Mesendoderm (in vitro differentiated cells): ENCODE results near the gene NOD1.

Experiments used
- DNase-seq: peaks from one replicate; pipeline ENCODE4 v3.0.0; 2013
- H2AK5ac ChIP-seq: 2 replicates; pipeline ENCODE4 v1.6.1; 2013; ENCODE audit warnings: low read length, inconsistent platforms
- H2BK120ac ChIP-seq: 2 replicates; pipeline ENCODE4 v1.6.1; 2013; ENCODE audit warnings: low read depth, mild to moderate bottlenecking, low read length, moderate library complexity, mixed read lengths
- H2BK15ac ChIP-seq: replicated peaks from 2 replicates; pipeline ENCODE4 v1.6.1; 2013; ENCODE audit warnings: low read depth, mild to moderate bottlenecking, moderate library complexity
- H2BK5ac ChIP-seq: 2 replicates; pipeline ENCODE4 v1.6.1; 2013; ENCODE audit warnings: low read length, inconsistent platforms
- H3K18ac ChIP-seq: 2 replicates; pipeline ENCODE4 v1.6.1; 2013; ENCODE audit warnings: mild to moderate bottlenecking, low read length, mixed read lengths
- H3K23ac ChIP-seq: one replicate; pipeline ENCODE4 v1.6.1; 2013; ENCODE audit warnings: low read length
- H3K27ac ChIP-seq: 2 replicates; pipeline ENCODE4 v1.5.1; 2013; ENCODE audit warnings: low read depth, mild to moderate bottlenecking, inconsistent platforms, low read length, moderate library complexity
- H3K27me3 ChIP-seq: 2 replicates; pipeline ENCODE4 v1.6.1; 2013; ENCODE audit warnings: low read length, control low read depth, mild to moderate bottlenecking, inconsistent platforms; ENCODE audit not compliant: insufficient read depth, poor library complexity
- H3K36me3 ChIP-seq: 2 replicates; pipeline ENCODE4 v1.6.1; 2013; ENCODE audit warnings: low read length, inconsistent platforms; ENCODE audit not compliant: control insufficient read depth, insufficient read depth
- H3K4ac ChIP-seq: one replicate; pipeline ENCODE4 v1.6.1; 2013; ENCODE audit warnings: low read depth, mild to moderate bottlenecking, low read length, moderate library complexity
- H3K4me1 ChIP-seq: 2 replicates; pipeline ENCODE4 v1.6.1; 2013; ENCODE audit warnings: low read depth, low read length, inconsistent platforms; ENCODE audit not compliant: control insufficient read depth
- H3K4me2 ChIP-seq: 2 replicates; pipeline ENCODE4 v1.6.1; 2013; ENCODE audit warnings: low read length
- H3K4me3 ChIP-seq: 2 replicates; pipeline ENCODE4 v1.5.1; 2013; ENCODE audit warnings: mild to moderate bottlenecking, low read length
- H3K56ac ChIP-seq: one replicate; pipeline ENCODE4 v1.6.1; 2013; ENCODE audit warnings: low read length
- H3K79me1 ChIP-seq: 2 replicates; pipeline ENCODE4 v1.6.1; 2013; ENCODE audit warnings: low read length, inconsistent platforms
- H3K79me2 ChIP-seq: 2 replicates; pipeline ENCODE4 v1.6.1; 2013; ENCODE audit warnings: mild to moderate bottlenecking, low read length; ENCODE audit not compliant: control insufficient read depth, insufficient read depth
- H3K9ac ChIP-seq: 2 replicates; pipeline ENCODE4 v1.6.1; 2013; ENCODE audit warnings: low read length, inconsistent platforms
- H4K5ac ChIP-seq: one replicate; pipeline ENCODE4 v1.6.1; 2013; ENCODE audit warnings: low read length
- H4K8ac ChIP-seq: one replicate; pipeline ENCODE4 v1.6.1; 2013; ENCODE audit warnings: low read depth, mild to moderate bottlenecking, control low read depth, low read length, moderate library complexity
- WGBS: extraction: QIAGEN DNeasy Blood & Tissue Kit; methylation state at CpG from one replicate; pipeline ENCODE4 v1.1.7; 2013; ENCODE audit warnings: low lambda C conversion rate, missing lambda C conversion rate; ENCODE audit not compliant: insufficient coverage; ENCODE audit errors: extremely low coverage; 5-methylcytosine and 5-hydroxymethylcytosine counted together

NOD1 gene

DNA sequence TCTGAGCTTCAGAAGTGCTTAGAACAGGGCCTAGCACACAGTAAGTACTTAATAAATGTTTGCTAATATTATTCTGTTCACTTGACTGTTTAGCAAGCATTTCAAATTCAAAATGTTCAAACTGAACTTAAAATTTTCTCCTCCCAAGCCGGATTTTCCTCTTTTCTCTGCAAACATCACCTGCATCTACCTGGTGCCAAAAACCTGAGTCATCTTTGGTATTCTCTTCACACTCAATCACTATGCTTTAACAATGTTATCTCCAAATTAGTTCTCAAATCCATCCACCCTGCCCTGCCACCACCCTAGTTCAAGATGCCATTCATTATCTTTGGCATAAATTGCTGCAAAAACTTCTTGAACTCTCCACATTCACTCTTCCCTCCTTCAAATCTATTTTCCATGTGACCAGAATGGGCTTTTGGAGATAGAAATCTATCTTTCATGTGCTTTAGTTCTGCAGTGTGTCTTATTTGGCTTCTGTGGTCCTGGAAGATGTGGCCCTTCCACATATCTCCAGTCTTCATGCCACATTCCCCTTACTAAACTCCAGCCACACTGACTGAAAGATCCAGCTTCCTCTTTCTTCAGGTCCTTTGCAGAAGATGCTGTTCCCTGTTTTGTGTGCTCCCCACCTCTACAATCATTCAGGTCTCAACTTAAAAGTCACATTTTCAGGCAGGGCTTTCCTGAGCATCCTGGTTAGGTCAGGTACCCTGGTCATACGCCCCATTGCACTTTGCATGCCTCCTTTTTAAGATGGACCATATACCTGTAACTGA is 24.1 kb upstream of the NOD1 start:
- Histone ChIP-seq H3K79me2 (peaks cover 20% of the 10 kb centered on the region), H3K9ac (no peak overlapping the region), H4K8ac (no peak overlapping the region), H3K23ac (no peak overlapping the region), H2BK120ac (no peak overlapping the region), H3K4me3 (no peak overlapping the region), H3K27ac (no peak overlapping the region), H3K27me3 (no peaks in the 10 kb centered on the region), H3K79me1 (peaks cover 14% of the 10 kb centered on the region), H2BK15ac (no peak overlapping the region), H3K56ac (no peak overlapping the region), H3K4me2 (no peak overlapping the region), H3K4me1 (peaks cover 7% of the 10 kb centered on the region), H3K18ac (no peak overlapping the region), H3K4ac (no peak overlapping the region), H2BK5ac (no peak overlapping the region), H3K36me3 (no peaks in the 10 kb centered on the region), H4K5ac (no peak overlapping the region), H2AK5ac (no peak overlapping the region)
- WGBS, result no CpG with 5 or more reads among the region's 2 CpGs
- DNase-seq, result no peak

DNA sequence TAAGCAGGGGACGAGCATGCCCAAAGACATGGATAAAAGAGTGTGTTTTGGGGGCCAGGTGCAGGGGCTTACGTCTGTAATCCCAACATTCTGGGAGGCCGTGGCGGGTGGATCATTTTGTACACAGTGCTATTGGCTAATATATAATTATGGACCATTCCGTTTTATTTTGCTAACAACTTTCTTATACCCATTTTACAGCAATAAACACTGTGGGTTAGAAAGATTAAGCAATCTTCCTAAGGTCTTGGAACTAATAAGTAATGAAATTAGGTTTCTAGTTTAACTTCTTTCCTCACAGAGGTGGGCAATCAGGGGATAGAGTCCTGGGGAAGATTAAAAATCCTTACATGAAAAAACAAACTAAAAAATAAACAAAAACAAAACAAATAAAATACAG is 22.7 kb upstream of the NOD1 start:
- no peak overlapping the region for H2BK120ac ChIP-seq
- no peak overlapping the region for H3K23ac ChIP-seq
- H3K79me1 ChIP-seq, result peaks cover 14% of the 10 kb centered on the region
- no peak overlapping the region for H4K5ac ChIP-seq
- no peak overlapping the region for H2AK5ac ChIP-seq
- H3K4me2 ChIP-seq, result no peak overlapping the region
- no peak for DNase-seq
- H3K18ac ChIP-seq, result no peak overlapping the region
- H3K79me2 ChIP-seq, result peaks cover 20% of the 10 kb centered on the region
- WGBS, result no CpG with 5 or more reads among the region's 5 CpGs
- H3K4me1 ChIP-seq, result peaks cover 7% of the 10 kb centered on the region
- no peak overlapping the region for H3K9ac ChIP-seq
- H3K56ac ChIP-seq, result no peak overlapping the region
- no peak overlapping the region for H3K4ac ChIP-seq
- no peak overlapping the region for H4K8ac ChIP-seq
- no peaks in the 10 kb centered on the region for H3K27me3 ChIP-seq
- H3K36me3 ChIP-seq, result peaks cover 1% of the 10 kb centered on the region
- H3K27ac ChIP-seq, result no peak overlapping the region
- no peak overlapping the region for H3K4me3 ChIP-seq
- no peak overlapping the region for H2BK15ac ChIP-seq
- no peak overlapping the region for H2BK5ac ChIP-seq

DNA sequence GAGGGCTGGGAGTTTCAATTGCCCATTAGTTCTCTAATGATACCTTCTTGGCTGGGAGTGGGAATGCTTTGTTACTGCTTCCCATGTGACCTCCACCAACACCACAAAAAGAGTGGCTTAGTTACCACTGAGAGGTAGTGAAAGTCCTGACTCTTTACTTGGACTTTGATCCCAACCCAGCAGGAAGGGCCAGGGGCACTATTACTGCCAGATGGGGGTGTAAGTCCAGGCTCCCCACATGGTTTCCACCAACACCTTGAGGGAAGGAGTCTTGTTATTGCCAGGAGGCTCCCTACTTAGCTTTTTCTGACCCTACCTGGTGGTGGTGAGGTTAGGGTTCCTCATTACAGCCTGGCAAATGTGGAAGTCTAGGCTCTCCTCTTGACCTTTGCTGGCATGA is 14.6 kb upstream of the NOD1 start:
- no peak overlapping the region for H3K9ac ChIP-seq
- H3K4me1 ChIP-seq, result no peaks in the 10 kb centered on the region
- H3K27ac ChIP-seq, result no peak overlapping the region
- no peak overlapping the region for H3K4me3 ChIP-seq
- no peaks in the 10 kb centered on the region for H3K27me3 ChIP-seq
- H2BK5ac ChIP-seq, result no peak overlapping the region
- H2BK120ac ChIP-seq, result no peak overlapping the region
- H3K4ac ChIP-seq, result no peak overlapping the region
- no peak overlapping the region for H3K56ac ChIP-seq
- no peak overlapping the region for H4K5ac ChIP-seq
- peaks cover 2% of the 10 kb centered on the region for H3K36me3 ChIP-seq
- no peak overlapping the region for H2BK15ac ChIP-seq
- no peaks in the 10 kb centered on the region for H3K79me2 ChIP-seq
- no peak overlapping the region for H4K8ac ChIP-seq
- H3K79me1 ChIP-seq, result no peaks in the 10 kb centered on the region
- no peak for DNase-seq
- H3K23ac ChIP-seq, result no peak overlapping the region
- H3K18ac ChIP-seq, result no peak overlapping the region
- no peak overlapping the region for H2AK5ac ChIP-seq
- H3K4me2 ChIP-seq, result no peak overlapping the region

DNA sequence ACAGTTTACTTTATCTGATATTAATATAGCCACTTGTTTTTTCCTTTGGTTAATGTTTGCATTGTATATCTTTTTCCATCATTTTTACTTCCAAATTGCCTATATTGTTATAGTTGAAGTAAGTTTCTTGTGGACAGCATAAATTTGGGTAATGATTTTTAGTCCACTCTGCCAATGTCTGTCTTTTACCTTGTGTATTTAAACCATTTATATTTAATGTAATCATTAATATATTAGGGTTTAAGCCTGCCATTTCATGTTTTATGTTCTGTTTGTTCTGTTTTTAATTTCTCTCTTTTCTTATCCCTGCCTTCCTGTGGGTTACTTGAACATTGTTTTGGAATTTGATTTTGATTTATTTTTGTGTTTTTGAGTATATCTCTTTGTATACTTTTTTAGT is 12.8 kb upstream of the NOD1 start:
- H4K8ac ChIP-seq, result no peak overlapping the region
- H3K23ac ChIP-seq, result no peak overlapping the region
- H3K36me3 ChIP-seq, result peaks cover 2% of the 10 kb centered on the region
- no peaks in the 10 kb centered on the region for H3K79me1 ChIP-seq
- H3K27ac ChIP-seq, result no peak overlapping the region
- no peak overlapping the region for H2BK120ac ChIP-seq
- no peak overlapping the region for H3K56ac ChIP-seq
- no peak overlapping the region for H2BK15ac ChIP-seq
- H2BK5ac ChIP-seq, result no peak overlapping the region
- DNase-seq, result no peak
- H3K18ac ChIP-seq, result no peak overlapping the region
- no peaks in the 10 kb centered on the region for H3K4me1 ChIP-seq
- no peak overlapping the region for H2AK5ac ChIP-seq
- H3K4me3 ChIP-seq, result no peak overlapping the region
- H3K9ac ChIP-seq, result no peak overlapping the region
- H3K79me2 ChIP-seq, result no peaks in the 10 kb centered on the region
- H3K4me2 ChIP-seq, result no peak overlapping the region
- no peak overlapping the region for H4K5ac ChIP-seq
- no peaks in the 10 kb centered on the region for H3K27me3 ChIP-seq
- no peak overlapping the region for H3K4ac ChIP-seq

DNA sequence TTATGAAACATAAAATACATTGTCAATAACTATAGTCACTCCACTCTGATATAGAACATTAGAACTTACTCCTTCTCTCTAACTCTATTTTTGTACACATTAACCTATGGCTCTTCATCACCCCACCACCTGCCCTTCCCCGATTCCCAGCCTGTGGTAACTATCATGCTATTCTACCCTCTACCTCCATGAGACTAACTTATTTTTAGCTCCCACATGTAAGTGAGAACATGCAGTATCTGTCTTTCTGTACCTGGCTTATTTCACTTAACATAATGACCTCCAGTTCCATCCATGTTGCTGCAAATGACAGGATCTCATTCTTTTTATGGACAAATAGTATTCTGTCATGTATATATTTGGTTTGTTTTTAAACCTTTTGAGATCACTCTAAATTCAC is 8.8 kb upstream of the NOD1 start:
- Histone ChIP-seq H3K4me1 (no peaks in the 10 kb centered on the region), H3K9ac (no peak overlapping the region), H2BK120ac (no peak overlapping the region), H3K36me3 (no peaks in the 10 kb centered on the region), H3K79me1 (no peaks in the 10 kb centered on the region), H3K18ac (no peak overlapping the region), H2BK5ac (no peak overlapping the region), H3K4ac (no peak overlapping the region), H3K27me3 (no peaks in the 10 kb centered on the region), H3K56ac (no peak overlapping the region), H3K27ac (no peak overlapping the region), H2AK5ac (no peak overlapping the region), H3K79me2 (no peaks in the 10 kb centered on the region), H3K23ac (no peak overlapping the region), H3K4me3 (no peak overlapping the region), H4K5ac (no peak overlapping the region), H2BK15ac (no peak overlapping the region), H4K8ac (no peak overlapping the region), H3K4me2 (no peak overlapping the region)
- WGBS, result no CpG with 5 or more reads among the region's 1 CpG
- no peak for DNase-seq

DNA sequence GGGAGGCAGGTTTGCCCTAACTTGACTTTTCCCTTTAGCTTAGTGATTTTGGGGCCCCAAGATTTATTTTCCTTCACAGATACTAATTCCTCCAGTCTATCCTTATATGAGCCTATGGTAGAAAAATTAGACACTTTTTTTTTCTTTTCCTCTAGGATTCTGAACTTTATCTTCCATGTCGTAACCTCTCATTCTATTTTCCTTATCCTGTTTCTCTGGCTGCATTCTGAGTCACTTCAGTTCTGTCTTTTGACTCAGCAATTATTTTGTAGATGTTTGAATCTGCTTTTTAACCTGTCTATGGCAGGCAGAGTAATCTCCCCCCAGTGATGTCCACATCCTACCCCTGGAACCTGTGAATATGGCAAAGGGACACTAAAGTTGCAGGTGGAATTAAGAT is 7.1 kb upstream of the NOD1 start:
- no CpG with 5 or more reads among the region's 1 CpG for WGBS
- no peak overlapping the region for H3K56ac ChIP-seq

More for the DNA sequence above, 7.1 kb upstream of the NOD1 start:
- Histone ChIP-seq H3K4ac (no peak overlapping the region), H2BK15ac (no peak overlapping the region), H3K27me3 (no peaks in the 10 kb centered on the region), H2AK5ac (no peak overlapping the region), H3K4me2 (no peak overlapping the region), H4K8ac (no peak overlapping the region), H3K4me1 (no peaks in the 10 kb centered on the region), H3K79me2 (no peaks in the 10 kb centered on the region), H3K27ac (no peak overlapping the region), H3K4me3 (no peak overlapping the region), H2BK120ac (no peak overlapping the region), H3K18ac (no peak overlapping the region), H3K23ac (no peak overlapping the region), H3K36me3 (no peaks in the 10 kb centered on the region), H3K79me1 (no peaks in the 10 kb centered on the region), H3K9ac (no peak overlapping the region), H4K5ac (no peak overlapping the region), H2BK5ac (no peak overlapping the region)
- DNase-seq, result no peak
